Dedifferentiated amniotic fluid mesenchymal stem cell (primary cell): ENCODE data around the gene BHMT.

Experiments
- DNase-seq: peaks from one replicate; pipeline ENCODE4 v3.0.0-alpha.2; 2016; ENCODE audit errors: extremely low spot score

Gene BHMT, protein sequence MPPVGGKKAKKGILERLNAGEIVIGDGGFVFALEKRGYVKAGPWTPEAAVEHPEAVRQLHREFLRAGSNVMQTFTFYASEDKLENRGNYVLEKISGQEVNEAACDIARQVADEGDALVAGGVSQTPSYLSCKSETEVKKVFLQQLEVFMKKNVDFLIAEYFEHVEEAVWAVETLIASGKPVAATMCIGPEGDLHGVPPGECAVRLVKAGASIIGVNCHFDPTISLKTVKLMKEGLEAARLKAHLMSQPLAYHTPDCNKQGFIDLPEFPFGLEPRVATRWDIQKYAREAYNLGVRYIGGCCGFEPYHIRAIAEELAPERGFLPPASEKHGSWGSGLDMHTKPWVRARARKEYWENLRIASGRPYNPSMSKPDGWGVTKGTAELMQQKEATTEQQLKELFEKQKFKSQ

DNA sequence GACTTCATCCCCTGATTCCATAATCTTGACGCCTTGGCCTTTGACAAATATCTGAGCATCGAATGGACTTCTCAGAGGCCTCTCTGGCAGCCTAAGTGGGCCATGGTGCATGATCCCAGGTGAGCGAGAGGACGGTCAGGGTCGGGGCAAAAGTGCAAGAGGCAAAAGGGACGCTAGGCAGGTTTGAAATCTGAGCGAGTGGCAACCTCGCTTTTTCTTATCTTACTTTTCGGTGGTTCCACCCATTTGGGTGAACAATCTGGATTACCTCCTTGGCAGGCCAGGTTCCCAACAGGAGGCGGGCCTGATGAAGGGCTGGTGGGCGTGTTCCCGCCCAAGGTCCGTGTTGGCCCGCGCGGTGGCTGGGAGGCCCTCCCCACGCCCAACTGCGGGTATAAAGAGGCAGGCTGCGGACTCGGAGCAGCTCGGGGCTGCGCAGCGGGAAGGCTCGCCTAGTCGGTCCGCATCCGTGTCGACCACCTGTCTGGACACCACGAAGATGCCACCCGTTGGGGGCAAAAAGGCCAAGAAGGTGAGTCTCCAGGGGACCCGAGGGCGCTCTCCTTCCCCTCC lies at the start of gene BHMT:
Gene BHMT, plus strand, starts transcription at position 423 of the 573 bp plus-strand sequence. Its CDS starts 77 bp downstream, at position 500.
- DNase-seq = no peak

DNA sequence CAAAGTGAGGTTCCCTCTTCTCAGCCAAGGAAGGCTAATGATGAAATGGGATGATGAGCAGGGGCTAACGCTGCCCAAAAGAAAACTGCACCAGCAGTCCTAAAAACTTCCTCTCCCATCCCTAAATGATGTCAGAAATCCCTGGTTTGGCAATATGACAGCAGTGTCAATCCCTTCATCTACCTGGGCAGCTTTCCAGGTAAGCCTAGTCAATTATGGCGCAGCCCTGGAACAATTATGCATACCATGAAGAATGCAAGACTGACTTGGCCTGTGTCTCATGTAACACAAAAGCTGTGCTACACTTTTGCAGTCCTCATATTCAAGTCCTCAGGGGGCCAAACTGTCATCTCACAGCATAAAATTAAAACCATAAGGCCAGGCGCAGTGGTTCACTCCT lies 49.2 kb upstream of the BHMT start:
- no peak for DNase-seq

DNA sequence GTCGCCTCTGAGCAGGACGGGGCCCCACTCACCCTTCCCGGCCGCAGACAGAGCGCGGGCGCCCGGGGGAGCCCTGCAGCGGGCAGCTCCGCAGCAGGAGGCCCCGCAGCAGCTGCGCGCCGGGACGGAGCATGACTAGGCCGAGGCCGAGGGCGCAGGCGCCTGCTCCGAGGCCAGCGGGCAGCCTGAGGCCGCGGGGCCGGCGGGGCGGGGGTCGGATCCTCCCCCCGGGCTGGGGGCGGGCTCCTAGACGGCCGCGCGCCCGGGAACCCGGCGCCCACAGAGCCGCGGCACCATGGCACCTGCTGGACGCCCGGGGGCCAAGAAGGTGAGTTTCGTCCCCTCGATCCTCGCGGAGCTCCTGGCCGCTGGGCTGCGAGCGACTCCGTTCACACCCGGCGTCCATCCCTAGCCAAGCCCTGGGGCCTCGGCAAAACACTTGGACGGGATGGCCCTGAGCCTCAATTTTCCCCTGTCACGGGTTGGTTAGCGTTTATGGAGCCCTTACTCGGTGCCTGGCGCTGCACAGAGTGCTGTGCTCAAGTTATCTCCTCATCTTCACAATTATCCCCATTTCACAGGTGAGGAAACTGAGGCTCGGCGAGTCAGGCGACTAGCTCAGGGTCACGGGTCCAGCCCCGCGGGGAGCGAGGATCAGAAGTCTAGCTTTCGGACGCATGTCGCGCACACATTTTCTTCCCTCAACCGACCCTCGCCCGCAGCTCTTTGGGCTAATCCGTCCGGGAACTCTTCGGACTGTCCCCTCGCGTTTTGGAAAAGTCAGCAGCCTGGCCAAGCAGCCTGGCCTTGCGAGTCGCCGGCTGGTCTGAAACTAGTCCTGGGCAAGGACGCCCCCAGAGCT lies 41.9 kb upstream of the BHMT start, which contains the start of the genes BHMT2 and DMGDH:
Gene BHMT2, plus strand, starts transcription at position 280 of the 862 bp plus-strand sequence. Its CDS starts 16 bp downstream, at position 296.
Gene DMGDH, minus strand, starts transcription at position 187 of the 862 bp plus-strand sequence. Its CDS starts 54 bp downstream, at position 133.
- no peak for DNase-seq

DNA sequence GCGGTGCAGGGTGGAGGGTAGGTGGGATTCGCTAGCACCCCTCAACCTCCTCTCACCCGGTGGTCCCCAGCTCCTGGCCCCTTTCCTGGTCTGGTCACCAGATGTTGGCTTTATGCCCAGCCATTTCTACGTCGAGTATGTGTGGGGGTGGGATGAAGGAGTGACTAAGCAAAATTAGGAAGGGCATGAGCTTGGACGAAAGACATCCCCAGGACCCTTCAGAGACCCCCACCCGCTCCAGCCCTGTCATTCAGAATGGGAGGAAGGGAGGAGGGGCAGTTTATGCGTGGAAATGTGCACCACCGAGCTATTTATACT lies 41.3 kb upstream of the BHMT start:
- DNase-seq = no peak

DNA sequence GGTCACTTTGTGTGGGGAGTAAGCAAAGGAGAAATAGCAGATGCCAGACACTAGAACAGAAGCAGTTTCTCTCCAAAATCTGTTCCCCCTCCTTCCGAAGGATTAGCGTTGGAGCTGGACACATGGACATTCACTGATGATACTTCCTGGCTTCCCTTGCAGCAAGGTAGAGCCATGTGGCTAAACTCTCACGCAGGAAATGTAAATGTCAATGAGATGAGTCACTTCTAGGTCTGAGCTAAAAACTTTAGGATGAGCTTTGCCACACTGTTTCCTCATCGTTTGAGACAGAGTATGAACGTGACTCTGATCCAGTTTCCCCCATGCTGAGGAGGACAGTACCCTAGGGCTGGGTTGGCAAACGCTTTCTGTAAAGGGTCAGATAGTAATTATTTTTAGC lies 37.0 kb upstream of the BHMT start:
- no peak for DNase-seq

DNA sequence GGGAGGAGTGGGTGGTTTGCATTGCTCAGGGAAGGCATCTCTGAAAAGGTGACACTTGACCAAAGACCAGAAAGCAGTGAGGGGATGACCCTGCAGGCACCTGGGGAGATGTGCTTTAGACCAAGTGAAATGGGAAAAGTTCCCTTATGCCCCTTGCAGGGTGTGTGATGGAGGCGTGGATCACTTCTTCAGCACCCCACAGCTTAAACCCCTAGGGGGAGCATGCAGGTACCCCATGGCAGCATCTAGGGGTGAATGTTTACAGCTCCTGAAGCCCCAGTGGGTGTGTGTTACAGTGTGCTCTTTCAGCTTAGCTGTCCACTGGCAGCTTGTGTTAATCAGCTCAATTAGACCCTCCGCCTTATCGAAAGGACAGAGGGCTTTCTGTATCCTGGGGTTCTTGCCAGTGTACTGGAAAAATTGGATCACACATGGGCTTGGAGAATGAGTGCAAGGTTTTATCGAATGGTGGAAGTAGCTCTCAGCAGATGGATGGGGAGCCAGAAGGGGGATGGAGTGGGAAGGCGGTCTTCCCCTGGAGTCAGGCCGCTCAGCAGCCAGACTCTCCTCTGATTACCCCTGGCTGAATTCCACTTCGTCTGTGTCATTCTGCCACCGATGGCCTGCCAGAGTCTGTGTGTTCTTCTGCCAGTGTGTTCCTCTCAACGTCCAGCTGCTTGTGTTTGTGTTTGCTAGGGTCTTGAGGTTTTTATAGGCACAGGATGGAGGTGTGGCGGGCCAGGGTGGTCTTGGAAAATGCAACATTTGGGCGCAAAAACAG lies 35.8 kb upstream of the BHMT start:
- no peak for DNase-seq

DNA sequence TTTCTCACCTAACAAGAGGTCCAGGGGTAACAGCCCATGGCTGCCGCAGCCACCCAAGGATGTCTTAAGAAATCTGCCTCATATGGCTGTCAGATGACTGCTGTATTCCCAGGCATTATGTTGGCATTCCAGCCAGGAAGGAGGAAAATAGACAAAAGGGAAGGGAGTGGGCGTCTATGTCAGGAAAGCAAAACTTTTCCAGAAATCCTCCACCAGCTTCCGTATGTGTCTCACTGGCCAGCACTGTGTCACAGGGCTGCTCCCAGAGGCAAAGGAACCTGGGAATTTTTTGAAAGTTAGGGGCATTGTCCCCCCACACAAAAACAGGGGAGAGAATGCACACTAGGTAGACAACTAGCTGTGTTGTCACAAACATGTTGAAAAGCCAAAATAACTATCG lies 34.8 kb upstream of the BHMT start:
- DNase-seq = no peak

DNA sequence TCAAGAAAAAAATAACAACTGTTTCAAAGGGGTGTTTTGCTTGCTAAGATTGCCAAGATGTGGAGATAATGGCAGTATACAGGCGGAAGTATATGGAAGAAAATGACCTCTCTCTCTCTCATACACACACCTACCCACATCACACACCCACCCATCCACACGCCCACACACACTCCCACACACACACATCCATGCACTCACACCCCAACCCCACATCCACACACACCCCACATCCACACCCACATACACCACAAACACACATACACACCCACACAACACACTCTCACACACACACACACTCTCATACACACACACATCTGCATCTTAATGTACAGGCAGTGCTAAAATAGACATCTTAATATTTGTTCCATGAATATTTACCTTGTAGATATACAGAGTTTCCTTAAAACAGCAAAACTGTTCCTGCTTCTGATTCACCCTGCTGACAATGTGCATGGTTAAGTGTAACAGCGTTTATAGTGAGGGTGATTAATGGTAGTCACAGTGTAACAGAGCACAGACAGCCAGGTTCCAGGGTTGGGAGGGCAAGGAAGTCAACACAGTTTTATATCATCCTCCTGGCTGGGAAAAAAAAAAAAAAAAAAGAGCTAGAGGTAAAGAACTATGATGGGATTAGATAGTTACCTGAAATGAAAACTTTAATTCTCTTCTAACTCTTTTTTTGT lies 33.8 kb upstream of the BHMT start:
- DNase-seq = no peak

DNA sequence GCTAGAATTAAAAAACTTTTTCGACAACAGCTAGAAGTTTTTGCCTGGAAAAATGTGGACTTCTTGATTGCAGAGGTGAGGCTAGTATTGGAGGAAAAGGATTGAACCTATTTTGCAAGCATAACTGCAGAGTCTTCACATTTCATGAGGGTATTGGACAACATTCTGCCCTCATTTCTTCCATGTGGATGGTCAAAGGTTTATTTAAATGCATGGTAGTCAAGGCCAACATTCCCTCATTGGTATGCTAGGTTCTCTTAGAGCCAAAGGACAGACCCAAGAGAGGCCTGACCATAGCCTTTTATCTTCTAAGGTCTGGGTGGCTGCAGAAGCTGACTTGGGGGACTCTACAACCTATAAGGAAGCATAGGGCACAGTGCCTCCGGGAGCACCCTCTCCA lies 30.8 kb upstream of the BHMT start:
- no peak for DNase-seq

DNA sequence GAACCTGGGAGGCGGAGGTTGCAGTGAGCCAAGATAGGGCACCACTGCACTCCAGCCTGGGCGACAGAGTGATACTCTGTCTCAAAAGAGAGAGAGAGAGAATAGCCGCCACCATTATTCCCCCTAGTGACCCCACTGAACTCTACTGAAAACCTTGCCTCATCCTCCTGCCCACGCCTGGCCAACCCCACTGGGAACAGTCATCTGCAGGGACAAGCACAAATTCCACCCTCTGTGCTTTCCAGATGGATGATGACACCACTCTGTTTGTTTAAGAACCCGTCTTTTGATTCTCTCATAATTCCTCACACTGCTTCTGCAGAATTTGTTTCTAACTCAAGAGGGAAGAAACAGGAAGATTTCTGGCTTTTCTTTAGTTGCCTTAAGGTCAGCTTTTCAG lies 29.8 kb upstream of the BHMT start:
- no peak for DNase-seq

DNA sequence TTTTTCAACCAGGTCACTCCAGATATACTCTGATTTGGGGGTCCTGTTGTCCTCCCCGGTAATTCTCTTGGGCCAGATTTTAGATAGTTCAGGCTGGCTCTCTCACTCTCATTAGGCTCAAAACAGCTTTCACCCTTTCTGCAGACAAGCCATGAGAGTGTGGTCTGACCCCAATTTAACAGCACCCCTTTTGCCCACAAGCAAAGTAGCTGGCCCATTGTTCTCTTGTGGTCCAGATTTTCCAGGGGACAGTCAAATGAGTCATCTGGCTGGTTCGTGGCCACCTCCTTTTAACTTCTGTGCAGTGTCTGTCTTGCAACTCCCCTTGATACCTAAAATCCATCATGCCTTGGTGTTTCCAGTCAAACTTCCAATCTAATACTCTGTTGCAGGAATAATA lies 25.5 kb upstream of the BHMT start:
- no peak for DNase-seq

DNA sequence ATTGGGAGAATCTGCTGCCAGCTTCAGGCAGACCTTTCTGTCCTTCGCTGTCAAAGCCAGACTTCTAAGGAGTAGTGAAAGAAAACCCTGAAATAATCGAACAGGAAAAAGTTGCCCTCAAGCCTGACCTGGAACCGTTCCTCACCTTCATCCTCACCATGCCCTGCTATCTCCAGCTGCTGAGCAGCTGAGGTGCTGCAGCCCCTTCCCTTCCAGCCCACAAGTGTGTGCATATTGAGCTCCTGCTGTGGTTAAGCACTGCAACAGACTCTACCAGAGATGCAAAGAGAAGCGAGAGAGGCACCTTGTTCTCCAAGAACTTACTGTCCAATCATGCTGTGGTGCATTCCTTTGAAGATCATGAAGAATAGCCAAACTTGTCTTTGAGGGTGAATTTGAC lies 23.1 kb upstream of the BHMT start:
- no peak for DNase-seq

DNA sequence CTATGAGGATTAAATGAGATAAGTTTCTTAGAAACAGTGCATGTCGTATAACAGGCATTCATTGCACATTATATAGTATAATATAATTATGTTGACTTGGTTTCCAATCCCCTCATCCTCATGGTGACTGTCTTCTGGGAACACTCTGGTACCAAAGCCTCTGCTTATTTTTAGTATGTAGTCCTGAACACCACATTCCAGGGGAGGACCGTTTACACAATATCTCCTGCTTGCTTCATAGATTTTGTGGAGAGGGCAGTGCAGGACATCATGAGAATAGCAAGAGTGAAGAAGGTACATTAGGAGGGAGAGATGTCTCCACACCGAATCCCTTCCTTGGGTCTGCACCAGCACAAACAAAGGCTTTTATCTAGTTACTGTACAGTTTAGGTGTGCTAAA lies 20.5 kb upstream of the BHMT start:
- DNase-seq = no peak

DNA sequence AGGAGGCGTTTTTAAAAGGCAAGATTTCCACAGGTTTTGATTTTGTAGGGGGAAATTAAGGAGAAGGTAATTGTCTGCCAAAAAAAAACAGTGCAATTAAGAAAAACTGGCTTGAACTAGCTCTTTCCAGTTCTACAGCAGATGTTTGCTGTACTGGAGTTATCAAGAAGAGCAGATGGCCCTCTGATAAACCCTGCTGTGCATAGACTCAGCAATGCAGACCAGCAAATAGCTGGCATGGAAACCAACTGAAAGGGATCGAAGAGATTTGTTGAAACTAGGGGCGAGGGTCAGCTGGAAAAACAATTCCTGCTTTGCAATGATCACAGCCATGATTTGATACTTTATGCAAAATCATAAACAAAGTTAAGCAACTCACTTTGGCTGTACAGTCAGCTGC lies 17.8 kb upstream of the BHMT start:
- DNase-seq = no peak

DNA sequence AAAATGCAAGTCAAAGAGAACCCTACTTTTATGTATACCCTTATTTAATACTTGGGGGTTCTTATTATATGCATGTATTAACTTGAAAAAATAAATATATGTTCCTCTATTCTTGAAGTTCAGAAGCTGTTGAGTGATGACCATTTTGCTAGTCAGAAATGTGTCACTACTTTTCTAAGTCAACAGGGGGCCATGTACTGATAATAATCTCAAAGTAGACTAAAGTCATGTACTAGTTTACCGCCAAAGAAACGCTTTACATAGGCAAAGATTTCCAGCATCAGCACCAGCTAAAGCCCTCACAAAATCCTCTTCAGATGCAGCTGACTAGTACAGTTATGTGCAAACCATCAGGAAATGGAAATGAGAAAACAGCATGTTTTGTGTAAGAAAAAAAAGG lies 5.7 kb upstream of the BHMT start:
- DNase-seq = no peak

DNA sequence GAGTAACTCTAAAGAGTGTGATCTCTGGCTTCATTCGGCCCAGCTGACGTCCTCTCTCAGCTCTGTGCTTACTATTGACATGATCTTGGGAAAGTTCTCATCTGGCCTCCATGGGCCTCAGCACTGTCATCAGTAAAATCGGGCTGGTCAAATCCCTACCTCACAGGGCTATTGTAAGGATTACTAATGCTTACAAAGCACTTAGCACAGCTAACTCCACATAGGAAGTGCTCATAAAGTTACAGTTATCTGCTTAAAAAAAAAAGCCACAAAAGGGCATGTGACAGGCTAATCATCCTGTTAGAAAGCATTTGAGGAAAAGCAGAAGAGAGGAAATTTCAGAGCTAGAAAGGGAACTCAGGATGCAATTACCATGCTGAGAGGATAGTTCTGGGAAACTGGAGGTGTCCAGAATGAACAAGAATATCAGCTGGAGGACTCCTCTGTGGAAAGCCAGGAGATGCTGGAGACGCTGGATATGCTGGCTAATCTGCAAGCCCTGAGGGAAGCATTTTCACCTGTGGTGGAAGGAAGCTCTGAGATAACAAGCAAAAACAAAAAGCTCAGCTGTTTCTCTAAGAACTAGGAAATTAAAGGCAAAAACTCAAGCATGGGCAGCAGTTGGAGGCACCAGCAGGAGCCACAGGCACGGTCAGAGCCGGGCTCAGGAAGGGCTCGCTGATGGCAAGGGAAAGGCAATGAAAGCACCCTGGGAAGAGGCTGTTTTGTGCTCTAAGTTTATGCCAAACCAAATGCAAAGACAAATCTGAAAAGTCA lies 4.4 kb upstream of the BHMT start:
- no peak for DNase-seq

DNA sequence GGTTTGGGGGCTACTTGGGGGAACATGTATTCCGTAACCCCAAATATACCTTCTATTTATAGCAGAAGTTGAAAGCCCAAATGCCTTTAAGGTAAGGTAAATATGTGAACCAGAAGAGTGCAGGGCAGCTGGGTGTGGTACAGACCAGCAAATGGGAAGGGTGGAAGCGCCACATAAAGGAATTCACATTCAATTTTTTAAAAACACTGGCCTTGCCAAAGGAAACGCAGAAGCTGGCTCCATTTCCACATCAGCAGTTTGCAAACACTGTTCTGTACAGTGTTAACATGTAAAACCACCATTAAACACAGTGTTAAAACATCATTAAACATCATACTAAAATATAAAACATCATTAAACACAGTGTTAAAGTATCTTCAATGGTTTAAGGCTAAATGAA lies 3.5 kb upstream of the BHMT start:
- DNase-seq = no peak

DNA sequence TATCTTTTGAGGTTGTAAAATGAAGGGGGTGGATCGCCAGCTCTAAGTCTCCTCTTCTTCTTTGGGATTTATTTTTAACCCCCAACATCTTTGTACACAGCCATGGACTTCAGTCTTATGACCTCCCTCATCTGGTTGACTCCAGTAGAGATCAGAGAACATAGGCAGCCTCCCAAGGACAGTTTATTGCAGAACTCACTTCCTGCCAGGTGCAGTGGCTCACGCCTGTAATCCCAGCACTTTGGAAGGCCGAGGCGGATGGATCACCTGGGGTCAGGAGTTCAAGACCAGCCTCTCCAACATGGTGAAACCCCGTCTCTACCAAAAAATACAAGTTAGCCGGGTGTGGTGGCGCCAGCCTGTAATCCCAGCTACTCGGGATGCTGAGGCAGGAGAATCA lies 2.8 kb upstream of the BHMT start:
- DNase-seq = no peak

DNA sequence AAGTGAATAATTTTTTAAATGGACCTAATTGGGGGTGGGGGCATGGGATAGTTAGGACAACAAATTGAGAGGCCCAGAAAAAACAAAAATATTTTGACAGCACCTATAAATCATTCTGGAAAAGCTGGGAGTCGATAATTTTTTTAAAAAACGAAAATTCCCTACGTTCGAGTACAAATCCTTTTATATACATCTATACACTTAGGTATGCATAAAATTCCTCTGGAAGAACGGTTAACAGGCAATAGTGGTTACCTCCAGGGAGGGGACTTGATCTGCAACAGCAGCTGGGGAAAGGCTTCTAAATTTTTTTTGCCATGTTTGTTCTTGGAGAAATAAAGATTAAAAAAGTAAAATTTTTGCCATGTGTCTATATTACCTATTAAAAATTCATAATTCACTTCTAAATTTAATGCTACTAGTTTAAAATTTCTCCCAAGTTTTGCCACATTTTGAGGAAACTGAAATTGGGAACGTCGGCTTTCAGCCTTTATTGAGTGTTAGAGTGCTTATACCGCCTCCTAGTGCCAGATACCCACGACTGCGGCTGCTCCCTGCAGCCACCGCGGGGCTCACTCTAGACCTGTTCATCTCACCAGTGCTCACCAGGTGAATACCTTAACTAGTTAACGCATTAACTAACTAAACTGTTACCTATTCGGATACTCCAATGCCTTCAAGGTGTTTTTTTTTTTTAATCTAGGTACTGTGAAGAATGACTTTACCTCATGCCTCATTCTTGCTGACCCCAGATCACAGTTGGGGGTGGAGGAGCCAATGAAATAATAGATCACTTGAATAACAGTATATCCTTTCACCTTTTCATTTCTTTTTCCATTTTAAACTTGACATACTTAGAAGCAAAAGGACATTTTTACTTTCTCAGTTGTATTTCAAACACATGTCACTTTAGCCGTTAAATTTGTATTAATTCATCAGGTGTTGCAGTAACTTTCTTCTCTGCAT lies 1.8 kb upstream of the BHMT start:
- no peak for DNase-seq
